GM21723 (cell line): ENCODE results near the gene SOX6.

Source experiments
- ATAC-seq: cut with Tn5 transposase; IDR thresholded peaks from one replicate; pipeline ENCODE4 v1.9.1; 2021; ENCODE audit warnings: mild to moderate bottlenecking, moderate library complexity; ENCODE audit not compliant: unreplicated experiment

SOX6 gene

GRCh38 chr11:16321148-16321547 is 35.2 kb downstream of the SOX6 start:
- no peak for ATAC-seq

GRCh38 chr11:16318320-16318719 is 38.0 kb downstream of the SOX6 start:
- no peak for ATAC-seq

- no peak for ATAC-seq
These were observed 38.6 kb downstream of the SOX6 start for GRCh38 chr11:16317712-16318111.

GRCh38 chr11:16313846-16314245 is 42.5 kb downstream of the SOX6 start:
- ATAC-seq: no peak

- no peak for ATAC-seq
These were observed 44.0 kb downstream of the SOX6 start for GRCh38 chr11:16312233-16312765.

GRCh38 chr11:16311831-16312230 is 44.5 kb downstream of the SOX6 start:
- ATAC-seq: no peak

- ATAC-seq: no peak
These were observed 45.4 kb downstream of the SOX6 start for GRCh38 chr11:16310943-16311342.

GRCh38 chr11:16309226-16309625 is 47.1 kb downstream of the SOX6 start:
- ATAC-seq: no peak

GRCh38 chr11:16301462-16301861 is 54.9 kb downstream of the SOX6 start:
- no peak for ATAC-seq

GRCh38 chr11:16299884-16300782 is 56.2 kb downstream of the SOX6 start:
- no peak for ATAC-seq

GRCh38 chr11:16299390-16299789 is 57.0 kb downstream of the SOX6 start:
- no peak for ATAC-seq

GRCh38 chr11:16297332-16297731 is 59.0 kb downstream of the SOX6 start:
- no peak for ATAC-seq

- no peak for ATAC-seq
These were observed 60.1 kb downstream of the SOX6 start for GRCh38 chr11:16296273-16296672.

GRCh38 chr11:16295592-16295991 is 60.8 kb downstream of the SOX6 start:
- no peak for ATAC-seq

- ATAC-seq: no peak
These were observed 63.1 kb downstream of the SOX6 start for GRCh38 chr11:16293204-16293681.

- no peak for ATAC-seq
These were observed 64.0 kb downstream of the SOX6 start for GRCh38 chr11:16292167-16292859.

GRCh38 chr11:16291729-16292128 is 64.6 kb downstream of the SOX6 start:
- ATAC-seq: no peak

GRCh38 chr11:16289541-16289940 is 66.8 kb downstream of the SOX6 start:
- no peak for ATAC-seq

GRCh38 chr11:16287630-16288280 is 68.6 kb downstream of the SOX6 start:
- ATAC-seq: no peak

GRCh38 chr11:16286095-16286494 is 70.3 kb downstream of the SOX6 start:
- no peak for ATAC-seq

GRCh38 chr11:16280256-16280682 is 76.1 kb downstream of the SOX6 start:
- ATAC-seq: no peak
